Sigmoid colon (tissue), 4 donors: ENCODE measurements around the gene NOD2.

Experiments used
- EP300 ChIP-seq, 4 donors: sonication (generic); formaldehyde crosslinking; IDR thresholded peaks; one replicate each; pipeline ENCODE4 v1.6.1; 2017; ENCODE audit warnings: antibody characterized with exemption in 4 of 4
- POLR2A ChIP-seq, 2 donors: fragments of 450-650 bp; IDR thresholded peaks; one replicate each; pipeline ENCODE4 v1.6.1; 2016; ENCODE audit warnings: antibody characterized with exemption in 2 of 2, mild to moderate bottlenecking in 2 of 2, moderate library complexity in 2 of 2
- POLR2AphosphoS5 ChIP-seq, 4 donors: sonication (generic); formaldehyde crosslinking; IDR thresholded peaks; one replicate each; pipeline ENCODE4 v1.6.1; 2017; ENCODE audit warnings: antibody characterized with exemption in 4 of 4
- TF ChIP-seq, protein P1 (sequence below), 4 experiments: fragments of 450-650 bp in 3 of 4; fragments of 200-600 bp in 1 of 4; IDR thresholded peaks; one replicate each; pipeline ENCODE4 v1.5.1; 2016 to 2019; ENCODE audit warnings: antibody characterized with exemption in 4 of 4, mild to moderate bottlenecking in 3 of 4, moderate library complexity in 2 of 4

DNA sequence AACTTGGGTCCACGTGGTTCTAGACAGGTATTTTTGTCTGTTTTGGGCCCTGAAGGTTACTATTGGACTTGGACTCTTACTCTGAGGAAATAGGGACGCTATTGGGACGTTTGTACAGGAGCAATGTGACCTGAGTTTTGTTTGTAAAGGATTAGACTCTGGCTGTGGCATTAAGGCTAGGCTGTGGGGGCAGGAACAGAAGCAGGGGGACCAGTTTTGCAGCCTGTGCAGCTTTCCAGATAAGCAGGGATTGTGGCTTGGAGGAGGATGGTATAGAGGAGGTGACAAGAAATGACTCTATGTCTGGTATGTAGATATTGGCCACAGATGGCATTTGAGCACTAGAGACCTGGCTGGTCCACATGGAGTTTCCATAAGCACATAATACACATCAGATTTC is 12.8 kb downstream of the NOD2 start:
- TF ChIP-seq, protein P1, sequence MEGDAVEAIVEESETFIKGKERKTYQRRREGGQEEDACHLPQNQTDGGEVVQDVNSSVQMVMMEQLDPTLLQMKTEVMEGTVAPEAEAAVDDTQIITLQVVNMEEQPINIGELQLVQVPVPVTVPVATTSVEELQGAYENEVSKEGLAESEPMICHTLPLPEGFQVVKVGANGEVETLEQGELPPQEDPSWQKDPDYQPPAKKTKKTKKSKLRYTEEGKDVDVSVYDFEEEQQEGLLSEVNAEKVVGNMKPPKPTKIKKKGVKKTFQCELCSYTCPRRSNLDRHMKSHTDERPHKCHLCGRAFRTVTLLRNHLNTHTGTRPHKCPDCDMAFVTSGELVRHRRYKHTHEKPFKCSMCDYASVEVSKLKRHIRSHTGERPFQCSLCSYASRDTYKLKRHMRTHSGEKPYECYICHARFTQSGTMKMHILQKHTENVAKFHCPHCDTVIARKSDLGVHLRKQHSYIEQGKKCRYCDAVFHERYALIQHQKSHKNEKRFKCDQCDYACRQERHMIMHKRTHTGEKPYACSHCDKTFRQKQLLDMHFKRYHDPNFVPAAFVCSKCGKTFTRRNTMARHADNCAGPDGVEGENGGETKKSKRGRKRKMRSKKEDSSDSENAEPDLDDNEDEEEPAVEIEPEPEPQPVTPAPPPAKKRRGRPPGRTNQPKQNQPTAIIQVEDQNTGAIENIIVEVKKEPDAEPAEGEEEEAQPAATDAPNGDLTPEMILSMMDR (IDR thresholded peaks at IDR 0.05): no peak
- TF ChIP-seq POLR2A (IDR thresholded peaks at IDR 0.05) (no peak), POLR2AphosphoS5 (IDR thresholded peaks at IDR 0.05) (no peak), EP300 (IDR thresholded peaks at IDR 0.05) (no peak)
